HepG2 (cell line): Measurements from ENCODE around the gene PRXL2A. TPM values are rescaled to one million over a fixed set of nuclear protein-coding genes. Genes with fewer than 3 reads are reported as not detected.

ENCODE experiments used
- CC2D1A ChIP-seq: sonication (generic); formaldehyde crosslinking; IDR thresholded peaks from 2 replicates; pipeline ENCODE4 v1.8.1; 2023; ENCODE audit warnings: mild to moderate bottlenecking, missing genetic modification reagents
- CERS6 ChIP-seq: sonication (generic); formaldehyde crosslinking; IDR thresholded peaks from 2 replicates; pipeline ENCODE4 v1.5.0; 2020; ENCODE audit warnings: missing genetic modification reagents
- DZIP1 ChIP-seq: sonication (generic); formaldehyde crosslinking; IDR thresholded peaks from 2 replicates; pipeline ENCODE4 v1.5.0; 2020; ENCODE audit warnings: mild to moderate bottlenecking, missing genetic modification reagents
- FLYWCH1 ChIP-seq: sonication (generic); formaldehyde crosslinking; IDR thresholded peaks from 2 replicates; pipeline ENCODE4 v1.8.1; 2023; ENCODE audit warnings: mild to moderate bottlenecking, missing genetic modification reagents
- GFI1 ChIP-seq: sonication (generic); formaldehyde crosslinking; IDR thresholded peaks from 2 replicates; pipeline ENCODE4 v1.5.0; 2020; ENCODE audit warnings: missing genetic modification reagents, mild to moderate bottlenecking, borderline replicate concordance
- HNF4G ChIP-seq, 2 experiments: sonication (generic) in 1 of 2; formaldehyde crosslinking in 1 of 2; IDR thresholded peaks; 2 replicates each; pipeline versions ENCODE4 v1.4.0 to v1.6.1; 2011 to 2020; ENCODE audit warnings: borderline replicate concordance in 2 of 2, low read depth in 2 of 2, mild to moderate bottlenecking in 2 of 2, low read length in 1 of 2, missing genetic modification reagents in 1 of 2, moderate library complexity in 1 of 2
- IRF2 ChIP-seq: IDR thresholded peaks from 2 replicates; pipeline ENCODE4 v1.6.1; 2018; ENCODE audit warnings: missing genetic modification reagents, missing compliant biosample characterization
- KDM1A ChIP-seq: IDR thresholded peaks from 2 replicates; pipeline ENCODE4 v1.6.1; 2016; ENCODE audit warnings: missing compliant biosample characterization
- MATR3 ChIP-seq: sonication (generic); formaldehyde crosslinking; IDR thresholded peaks from 2 replicates; pipeline ENCODE4 v1.4.0; 2020; ENCODE audit warnings: missing genetic modification reagents
- NR2F2 ChIP-seq: IDR thresholded peaks from 2 replicates; pipeline ENCODE4 v1.6.1; 2012; ENCODE audit warnings: low read depth, inconsistent platforms, borderline replicate concordance
- RAD51 ChIP-seq: fragments of 450-650 bp; IDR thresholded peaks from 2 replicates; pipeline ENCODE4 v1.6.1; 2016; ENCODE audit warnings: borderline replicate concordance
- REL ChIP-seq: sonication (generic); formaldehyde crosslinking; conservative IDR thresholded peaks from 2 replicates; pipeline ENCODE4 v1.8.0; 2022; ENCODE audit warnings: mild to moderate bottlenecking, missing genetic modification reagents, moderate library complexity
- REXO4 ChIP-seq: sonication (generic); formaldehyde crosslinking; IDR thresholded peaks from 2 replicates; pipeline ENCODE4 v1.8.0; 2022; ENCODE audit warnings: missing genetic modification reagents, mild to moderate bottlenecking, borderline replicate concordance
- SP5 ChIP-seq: IDR thresholded peaks from 2 replicates; pipeline ENCODE4 v1.6.1; 2016; ENCODE audit warnings: low read depth, borderline replicate concordance
- TCF12 ChIP-seq, 2 experiments: fragments of 450-650 bp in 1 of 2; sonication (generic) in 1 of 2; formaldehyde crosslinking in 1 of 2; IDR thresholded peaks; 2 replicates each; pipeline versions ENCODE4 v1.6.1 to v1.8.0; 2017 to 2022; ENCODE audit warnings: antibody characterized with exemption in 1 of 2, mild to moderate bottlenecking in 1 of 2, missing genetic modification reagents in 1 of 2, moderate library complexity in 1 of 2
- TMF1 ChIP-seq: sonication (generic); formaldehyde crosslinking; IDR thresholded peaks from 2 replicates; pipeline ENCODE4 v1.8.1; 2022; ENCODE audit warnings: low read depth, missing genetic modification reagents
- ZBTB46 ChIP-seq: sonication (generic); formaldehyde crosslinking; IDR thresholded peaks from 2 replicates; pipeline ENCODE4 v1.4.0; 2020; ENCODE audit warnings: mild to moderate bottlenecking, missing genetic modification reagents, borderline replicate concordance
- ZMYM2 ChIP-seq: sonication (generic); formaldehyde crosslinking; IDR thresholded peaks from 2 replicates; pipeline ENCODE4 v1.8.0; 2022; ENCODE audit warnings: mild to moderate bottlenecking, missing genetic modification reagents
- ZNF513 ChIP-seq: sonication (generic); formaldehyde crosslinking; conservative IDR thresholded peaks from 2 replicates; pipeline ENCODE4 v1.5.0; 2020; ENCODE audit warnings: missing genetic modification reagents
- ZNF598 ChIP-seq: sonication (generic); formaldehyde crosslinking; IDR thresholded peaks from 2 replicates; pipeline ENCODE4 v1.5.1; 2020; ENCODE audit warnings: mild to moderate bottlenecking, missing genetic modification reagents, borderline replicate concordance
- ZNF747 ChIP-seq: sonication (generic); formaldehyde crosslinking; IDR thresholded peaks from 2 replicates; pipeline ENCODE4 v1.8.1; 2023; ENCODE audit warnings: missing genetic modification reagents, mild to moderate bottlenecking, borderline replicate concordance
- ZNF777 ChIP-seq: sonication (generic); formaldehyde crosslinking; IDR thresholded peaks from 2 replicates; pipeline ENCODE4 v1.4.0; 2020; ENCODE audit warnings: missing genetic modification reagents
- polyA plus RNA-seq, 8 experiments: library from polyadenylated mRNA; depleted of rRNA in 3 of 8; stranded (reverse) in 7 of 8; unstranded in 1 of 8; fragments of >200 nt; fragmentation: Illumina TruSeq in 4 of 8; extraction: Trizol in 4 of 8; gene quantifications; 2 replicates each; pipeline versions ENCODE4 v1.2.1 to v1.2.3, GENCODE V29; 2011 to 2016; ENCODE audit warnings: low read depth in 4 of 8, missing spikeins in 1 of 8, mixed read lengths in 1 of 8; ENCODE audit not compliant: insufficient read depth in 1 of 8
- total RNA-seq, 5 experiments: library from RNA; depleted of rRNA; stranded (reverse); fragments of >200 nt; fragmentation: Illumina TruSeq; extraction: Trizol; gene quantifications; 2 replicates each; pipeline ENCODE4 v1.2.3, GENCODE V29; 2016; ENCODE audit warnings: low read depth in 1 of 5

Gene PRXL2A
- total and polyA plus RNA-seq, 2 of the 13 experiments (the other 11 are each of a cell fraction or from before 2014, with no cell fraction given) = 43.9 to 79.9 TPM

- TF ChIP-seq REL (CRISPR knock-in tag) = peak; percentile 47; the same call in 1 of the 2 replicates
- TF ChIP-seq DZIP1 (CRISPR knock-in tag) = no peak
- no peak for TF ChIP-seq NR2F2
- no peak for TF ChIP-seq REXO4 (CRISPR knock-in tag)
- no peak for TF ChIP-seq KDM1A (CRISPR knock-in tag)
- peak; percentile 92 for TF ChIP-seq ZNF777
- peak; percentile 90 for TF ChIP-seq ZNF747 (CRISPR knock-in tag)
- 0 out of 2 replicates have a peak, but pooled peaks have one; percentile 73 for TF ChIP-seq ZNF598 (CRISPR knock-in tag)
- peak; percentile 83 for TF ChIP-seq SP5 (CRISPR knock-in tag)
- no peak for TF ChIP-seq ZMYM2 (CRISPR knock-in tag)
- TF ChIP-seq ZNF513 (CRISPR knock-in tag) = no peak
- TF ChIP-seq HNF4G (IDR thresholded peaks at IDR 0.05; ENCODE audit: borderline replicate concordance, low read depth, low read length) = peak; percentile 13; the same call in 1 of the 2 replicates
- TF ChIP-seq HNF4G (CRISPR knock-in tag; IDR thresholded peaks at IDR 0.05; ENCODE audit: borderline replicate concordance, low read depth) = no peak
- TF ChIP-seq IRF2 = no peak; the same call in 1 of the 2 replicates
- TF ChIP-seq GFI1 (CRISPR knock-in tag) = peak; percentile 5; the same call in 1 of the 2 replicates
- TF ChIP-seq MATR3 (CRISPR knock-in tag) = no peak
- TF ChIP-seq RAD51 = peak; percentile 43
- no peak for TF ChIP-seq ZBTB46 (CRISPR knock-in tag)
- no peak; the same call in 1 of the 2 replicates for TF ChIP-seq CERS6 (CRISPR knock-in tag)
- no peak for TF ChIP-seq CC2D1A
- TF ChIP-seq TCF12 (IDR thresholded peaks at IDR 0.05) = no peak
- TF ChIP-seq TCF12 (CRISPR knock-in tag; IDR thresholded peaks at IDR 0.05) = peak; percentile 88
- peak; percentile 68; the same call in 1 of the 2 replicates for TF ChIP-seq TMF1 (CRISPR knock-in tag)
- no peak for TF ChIP-seq FLYWCH1
These were observed at the start of gene PRXL2A (continued) for GRCh38 chr10:80408242-80409101.
